GM21526 (cell line): Measurements from ENCODE around the gene ZNF536.
"Not testable (repeated sequence)": the region's sequence is repeated elsewhere in the genome, so short reads cannot be mapped to it uniquely, and the experiment has no call there.

Experiments
- ATAC-seq: cut with Tn5 transposase; IDR thresholded peaks from one replicate; pipeline ENCODE4 v1.9.1; 2021; ENCODE audit warnings: moderate library complexity; ENCODE audit not compliant: unreplicated experiment, low FRiP score

The ZNF536 gene

DNA sequence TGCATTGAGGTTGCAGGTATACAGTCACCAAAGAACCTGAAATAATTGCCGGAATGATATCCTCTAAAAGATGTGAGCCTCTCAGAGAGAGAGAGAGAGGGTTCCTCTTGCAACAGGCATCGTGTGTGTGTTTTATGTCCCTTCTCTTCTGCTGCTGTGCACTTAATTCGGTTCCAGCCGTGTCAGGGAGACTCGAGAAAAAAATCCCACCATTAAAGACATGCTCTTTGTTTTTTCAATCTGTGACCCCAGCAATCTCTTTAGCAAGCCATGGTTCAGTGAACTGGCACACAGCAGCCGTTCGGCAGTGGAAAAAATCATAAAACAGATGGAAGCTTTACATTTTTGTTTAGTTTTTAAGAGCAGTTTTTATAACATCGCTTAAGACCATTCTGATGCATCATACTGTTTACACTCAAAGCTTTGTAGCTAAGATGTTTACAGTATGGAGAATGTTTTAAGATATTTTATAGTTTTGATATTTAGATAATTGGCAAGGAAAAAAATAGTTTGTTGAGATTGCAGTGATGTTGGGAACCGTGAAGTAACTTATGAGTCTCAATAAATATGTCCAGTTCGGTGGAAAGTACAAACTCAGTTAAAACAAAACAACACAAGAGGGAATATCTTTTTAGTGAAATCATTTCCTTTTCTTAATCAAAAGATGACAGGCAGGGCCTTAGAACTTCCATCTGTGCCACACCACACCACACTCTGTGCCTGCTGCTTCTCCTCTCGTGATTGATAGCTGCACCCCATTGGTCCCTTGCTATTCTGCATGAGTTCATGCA is 31.2 kb upstream of the ZNF536 start:
- no peak for ATAC-seq

DNA sequence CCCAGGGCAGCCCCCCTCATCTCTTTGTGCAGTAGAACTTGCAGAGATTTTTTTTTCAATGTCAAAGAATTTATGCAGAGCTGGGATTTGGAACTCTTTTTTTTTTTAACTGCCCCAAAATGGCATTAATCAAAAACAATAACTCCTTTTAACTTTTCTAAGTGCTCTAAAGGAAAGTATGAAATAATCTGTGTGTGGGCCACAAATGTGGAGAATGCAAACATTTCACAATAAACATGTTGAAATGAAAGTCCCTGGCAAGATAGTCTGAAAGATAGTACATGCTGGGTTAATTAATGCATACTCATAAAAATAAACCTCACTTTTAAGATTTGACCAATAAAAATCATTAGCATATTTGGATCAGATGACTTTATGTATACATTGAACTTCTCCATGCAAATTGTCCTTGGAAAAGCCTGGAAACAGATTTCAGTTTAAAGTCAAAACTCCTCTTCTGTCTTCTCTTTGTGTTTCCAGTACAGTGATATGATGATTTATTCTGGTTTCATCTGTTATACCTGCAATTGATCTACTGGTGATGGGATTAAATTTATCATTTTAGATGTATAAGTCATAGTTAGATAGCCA is 30.5 kb upstream of the ZNF536 start:
- no peak for ATAC-seq

DNA sequence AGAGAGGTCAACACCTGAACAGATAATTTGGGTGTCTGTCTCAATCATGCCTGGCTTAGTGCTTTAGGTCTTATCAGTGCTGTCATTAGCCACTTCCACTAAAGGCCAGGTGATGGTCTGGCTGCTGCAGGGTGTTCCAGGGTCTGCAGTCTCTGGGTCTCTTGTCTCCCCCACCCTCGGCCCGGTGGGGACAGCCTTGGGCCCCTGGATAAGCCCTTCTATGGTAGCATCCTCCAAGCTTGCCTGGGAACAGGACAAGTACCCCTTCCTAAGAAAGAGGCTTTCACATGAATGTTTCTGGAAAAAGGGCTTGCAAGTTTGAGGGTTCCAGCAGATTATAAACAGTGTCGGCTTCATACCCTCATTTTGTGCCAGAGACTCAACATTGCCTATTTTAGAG is 29.3 kb upstream of the ZNF536 start:
- ATAC-seq = no peak

DNA sequence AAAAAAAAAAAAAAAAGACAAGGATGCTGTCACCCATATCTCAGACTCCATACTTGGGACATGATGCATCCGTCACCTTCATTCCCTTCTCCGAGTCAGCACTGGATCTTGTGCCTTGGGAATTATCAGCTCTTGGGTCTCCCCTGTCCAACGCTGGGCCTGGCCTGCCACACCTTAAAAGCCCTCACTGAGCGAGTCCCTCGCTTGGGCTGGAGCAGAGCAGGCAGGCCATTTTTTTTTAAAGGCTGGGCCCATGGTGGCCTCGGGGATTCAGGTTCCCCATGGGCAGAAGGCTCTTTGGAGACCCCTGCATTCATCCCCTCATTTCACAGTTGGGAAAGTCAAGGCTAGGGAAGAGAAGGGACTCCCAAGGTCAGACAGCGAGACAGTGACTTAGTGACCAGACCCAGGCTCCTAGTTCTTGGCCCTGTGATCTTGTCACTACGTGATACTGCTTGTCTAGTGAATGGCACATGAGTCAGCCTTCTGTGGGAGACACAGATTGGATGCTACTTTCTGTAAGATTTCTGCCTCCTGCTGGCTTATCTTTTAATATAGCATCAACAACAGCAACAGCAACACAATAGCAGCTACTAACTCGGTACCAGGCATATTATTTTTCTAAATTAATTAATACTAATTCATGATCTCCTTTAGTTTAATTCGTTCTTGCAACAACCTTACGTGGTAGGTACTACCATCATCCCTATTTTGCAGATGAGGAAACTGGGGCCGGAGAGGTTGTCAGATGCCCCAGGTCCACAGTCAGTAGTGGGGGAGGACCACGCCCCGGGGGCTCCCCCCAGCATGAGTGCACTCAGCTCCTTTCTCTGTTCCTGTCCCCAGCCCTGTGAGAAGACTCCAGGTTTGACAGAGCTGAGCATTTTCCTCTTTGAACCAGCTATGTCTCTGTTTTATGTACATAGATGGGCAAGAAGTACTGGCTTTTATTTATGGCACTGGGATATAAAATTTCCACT is 27.4 kb upstream of the ZNF536 start:
- no peak for ATAC-seq

DNA sequence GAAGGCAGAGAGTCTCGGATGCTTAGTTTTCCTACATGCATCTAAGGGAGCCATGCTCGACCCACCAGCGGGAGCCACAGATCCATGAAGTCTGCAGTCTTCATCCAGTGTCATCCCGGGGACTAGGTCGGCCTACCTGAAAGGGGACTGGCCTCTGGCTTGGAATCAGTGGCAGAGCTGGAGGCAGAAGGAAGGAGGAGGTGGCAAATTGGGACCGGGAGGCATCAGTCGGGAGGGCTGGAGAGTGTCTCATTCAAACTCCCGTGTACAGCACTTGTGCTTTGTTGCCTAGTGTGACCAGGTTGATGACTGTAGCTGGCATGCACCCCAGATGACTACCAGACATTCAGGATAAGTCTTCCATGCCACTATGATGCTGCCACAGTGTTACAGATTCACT is 26.5 kb upstream of the ZNF536 start:
- no peak for ATAC-seq

DNA sequence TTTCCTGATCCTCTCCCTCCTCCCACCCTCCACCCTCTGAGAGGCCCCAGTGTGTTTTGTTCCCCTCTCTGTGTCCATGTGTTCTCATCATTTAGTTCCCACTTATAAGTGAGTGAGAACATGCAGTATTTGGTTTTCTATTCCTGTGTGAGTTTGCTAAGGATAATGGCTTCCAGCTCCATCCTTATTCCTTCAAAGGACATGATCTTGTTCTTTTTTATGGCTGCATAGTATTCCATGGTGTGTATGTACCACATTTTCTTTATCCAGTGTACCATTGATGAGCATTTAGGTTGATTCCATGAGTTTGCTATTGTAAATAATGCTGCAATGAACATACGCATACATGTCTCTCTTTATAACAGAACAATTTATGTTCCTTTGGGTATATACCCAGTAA is 25.7 kb upstream of the ZNF536 start:
- not testable (repeated sequence) for ATAC-seq

DNA sequence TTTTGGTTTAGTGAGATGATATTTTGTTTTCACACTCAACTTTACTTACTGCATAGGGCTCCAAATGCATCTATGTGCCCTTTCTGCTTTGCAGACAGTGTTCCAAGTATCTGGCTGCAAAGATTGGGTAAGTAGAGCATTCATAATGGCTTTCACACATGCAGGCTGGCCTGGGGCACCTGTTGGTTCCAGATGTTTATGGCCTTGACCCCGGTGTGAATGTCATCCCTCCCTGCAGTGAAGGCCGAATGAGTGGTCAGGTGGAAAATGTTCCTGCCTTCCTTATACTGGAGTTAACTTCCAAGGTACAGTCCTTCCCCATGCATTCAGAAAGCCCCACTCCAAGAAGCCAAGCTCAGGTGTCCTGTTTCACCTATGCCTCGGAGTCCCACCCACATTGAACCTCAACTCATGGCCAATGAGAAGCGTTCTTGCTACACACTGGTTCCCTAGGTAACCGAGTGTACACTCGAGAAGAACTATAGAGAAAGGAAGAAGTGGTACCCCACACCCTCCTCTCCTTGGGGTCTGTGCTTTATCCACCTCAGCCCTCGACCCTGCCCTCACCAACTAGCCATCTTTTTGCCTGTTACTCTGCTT is 23.0 kb upstream of the ZNF536 start:
- no peak for ATAC-seq

DNA sequence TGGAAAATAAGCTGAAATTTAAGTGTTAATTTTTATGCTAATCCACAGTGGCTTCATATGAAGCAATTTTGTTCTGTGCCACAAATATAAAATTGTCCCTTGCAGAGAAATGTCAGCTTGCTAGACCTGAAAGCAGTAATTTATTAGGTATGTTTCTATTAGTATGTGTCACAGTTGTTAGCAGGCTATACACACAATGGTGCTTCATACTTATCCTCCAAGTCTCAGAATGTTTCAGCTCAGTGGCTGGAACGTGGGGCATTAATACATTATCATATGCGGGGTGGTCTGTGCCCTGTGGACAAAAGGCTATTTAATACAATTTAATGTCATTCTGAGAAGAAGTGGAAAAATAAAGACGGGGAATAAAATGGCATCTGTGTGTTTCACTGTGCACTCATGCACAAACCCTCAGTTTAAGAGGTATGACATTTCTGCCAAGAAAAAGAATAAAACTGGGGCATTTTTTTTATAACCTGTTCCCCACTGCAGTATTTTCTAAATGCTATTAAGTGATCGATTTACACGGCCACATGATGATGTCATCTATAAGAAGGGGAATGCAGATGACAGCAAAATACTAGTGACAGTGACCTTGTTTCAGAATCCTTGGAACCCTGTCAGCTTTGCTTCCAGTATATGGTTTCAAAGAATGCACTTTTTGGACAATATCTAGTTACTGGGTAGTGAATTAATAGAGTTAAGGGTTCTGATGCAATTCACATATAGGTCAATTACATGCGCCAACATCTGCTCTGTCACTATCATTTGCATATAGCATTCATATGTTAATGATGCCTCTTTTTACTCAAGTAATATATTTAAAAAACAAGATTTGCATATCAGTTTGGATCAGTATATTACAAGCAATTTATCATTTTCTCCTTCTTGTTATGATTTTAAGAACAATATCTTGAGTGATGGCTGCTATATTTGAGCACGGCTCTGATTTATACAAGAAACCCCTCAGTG is 21.2 kb upstream of the ZNF536 start:
- no peak for ATAC-seq

DNA sequence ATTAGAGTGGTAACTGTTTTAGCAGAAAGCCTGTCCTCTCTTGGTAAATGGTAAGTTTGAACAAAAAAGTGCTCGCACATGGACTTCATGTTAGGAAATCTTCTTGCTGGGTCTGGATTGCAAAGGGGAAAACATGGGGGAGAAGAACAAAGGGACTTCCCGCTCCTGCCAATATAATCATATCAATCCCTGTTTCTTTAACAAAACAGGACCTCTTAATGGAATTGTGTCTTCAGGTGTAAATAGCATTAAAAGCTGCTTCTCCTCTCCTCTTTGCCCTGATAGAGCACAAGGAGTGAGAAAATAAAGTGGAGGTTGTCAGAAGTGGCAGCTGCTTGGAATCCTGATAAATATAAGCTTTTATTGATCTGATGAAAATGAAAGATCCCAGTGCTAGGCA is 20.4 kb upstream of the ZNF536 start:
- ATAC-seq = no peak

DNA sequence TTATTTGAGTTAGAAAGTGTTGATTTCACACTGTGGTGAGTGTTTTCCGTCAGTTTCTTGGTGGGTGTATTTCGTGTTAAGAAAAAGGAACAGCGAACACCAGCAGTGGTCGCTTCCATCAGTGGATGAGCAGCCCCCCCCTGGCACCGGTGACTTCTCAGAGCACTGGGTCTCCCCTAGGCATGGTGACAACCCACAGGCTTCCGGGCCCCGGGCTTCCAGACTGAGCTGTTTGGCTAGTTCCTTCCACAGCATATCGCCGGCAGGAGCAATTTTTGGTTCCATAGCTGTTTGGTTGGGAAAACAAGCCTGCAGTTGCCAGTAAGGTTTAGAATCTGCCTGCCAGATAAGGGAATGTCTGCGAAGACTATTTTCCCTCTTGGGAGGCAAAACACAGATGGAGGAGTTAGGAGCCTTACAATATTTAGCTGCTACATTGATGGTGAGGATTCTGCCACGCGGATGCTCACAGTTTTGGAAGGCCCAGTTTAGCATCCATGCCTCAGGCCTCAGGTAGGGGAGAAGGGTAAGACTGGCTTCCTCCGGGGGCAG is 18.7 kb upstream of the ZNF536 start:
- ATAC-seq = no peak

DNA sequence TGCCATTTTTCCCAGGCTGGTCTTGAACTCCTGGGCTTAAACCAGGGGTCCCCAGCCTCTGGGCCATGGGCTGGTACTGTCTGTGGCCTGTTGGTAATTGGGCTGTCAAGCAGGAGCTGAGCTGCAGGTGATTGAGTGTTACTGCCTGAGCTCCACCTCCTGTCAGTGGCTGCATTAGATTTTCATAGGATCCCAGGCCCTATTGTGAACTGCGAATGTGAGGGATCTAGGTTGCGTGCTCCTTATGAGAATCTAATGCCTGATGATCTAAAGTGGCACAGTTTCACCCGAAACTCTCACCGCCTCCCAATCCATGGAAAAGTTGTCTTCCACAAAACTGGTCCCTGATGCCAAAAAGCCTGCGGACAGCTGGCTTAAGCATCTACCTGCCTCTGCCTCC is 16.6 kb upstream of the ZNF536 start:
- no peak for ATAC-seq

DNA sequence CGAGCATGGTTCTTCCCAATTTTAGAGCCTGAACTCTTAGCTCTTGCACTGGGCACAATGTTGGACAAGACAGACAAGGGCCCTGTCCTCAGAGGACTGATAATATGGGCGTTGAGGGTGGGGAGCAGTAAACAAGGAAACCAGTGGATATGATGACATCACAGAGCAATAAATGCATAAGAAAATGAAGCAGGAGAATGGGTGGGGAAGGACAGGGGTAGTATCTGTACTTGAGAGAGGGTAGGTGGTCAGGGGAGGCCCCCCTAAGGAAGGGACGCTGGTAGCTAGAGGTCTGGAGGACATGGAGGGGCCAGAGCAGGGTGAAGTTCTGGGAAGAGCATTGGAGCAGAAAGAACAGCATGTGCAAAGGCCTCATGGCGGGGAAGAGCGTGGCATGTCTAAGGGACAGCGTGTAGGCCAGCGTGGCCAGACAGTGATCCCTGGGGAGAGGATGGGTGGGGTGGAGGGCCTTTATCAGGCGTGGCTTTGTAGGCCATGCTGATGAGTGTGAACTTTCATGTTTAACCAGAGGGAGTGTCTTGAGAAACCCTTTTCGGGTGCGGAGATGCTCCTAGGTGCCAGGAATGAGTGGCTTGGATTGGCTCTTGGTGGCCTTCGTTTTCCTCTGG is 15.1 kb upstream of the ZNF536 start:
- no peak for ATAC-seq

DNA sequence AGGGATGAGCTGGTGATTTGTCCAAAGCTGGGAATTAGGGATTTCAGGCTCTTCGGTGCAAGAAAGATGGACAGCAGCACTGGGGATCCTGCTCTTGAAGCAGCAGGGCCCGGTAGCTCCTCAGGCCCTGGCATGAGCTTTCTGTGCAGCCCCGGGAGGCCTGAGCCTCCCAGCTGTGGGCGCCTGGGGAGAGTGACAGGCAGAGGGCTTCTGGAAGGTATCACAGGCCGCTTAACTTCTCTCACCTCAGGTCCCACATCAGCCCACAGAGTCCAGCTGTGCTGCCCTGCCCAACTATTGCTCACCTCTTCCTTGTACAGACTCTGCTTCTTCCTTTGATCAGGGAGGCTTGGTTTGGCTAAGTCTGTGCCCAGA is 14.6 kb upstream of the ZNF536 start:
- no peak for ATAC-seq

DNA sequence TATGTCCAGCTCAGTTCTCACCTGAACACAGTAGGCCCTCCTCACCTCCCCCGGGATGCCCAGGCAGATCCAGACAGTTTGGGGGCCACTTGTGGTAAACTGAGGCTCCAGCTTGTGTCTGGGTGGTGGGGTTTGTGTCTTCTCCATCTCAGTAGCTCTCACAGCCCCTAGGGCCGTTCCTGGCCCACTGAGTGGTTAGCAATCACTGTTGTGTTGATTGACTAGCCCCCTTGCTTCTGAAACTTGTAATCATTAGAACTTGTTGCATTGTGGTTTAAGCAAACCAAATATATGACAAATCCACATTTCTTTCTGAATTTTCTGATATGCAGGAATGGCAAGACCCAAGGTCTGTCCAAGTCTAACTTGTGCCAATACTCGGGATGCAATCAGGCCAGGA is 13.9 kb upstream of the ZNF536 start:
- no peak for ATAC-seq

DNA sequence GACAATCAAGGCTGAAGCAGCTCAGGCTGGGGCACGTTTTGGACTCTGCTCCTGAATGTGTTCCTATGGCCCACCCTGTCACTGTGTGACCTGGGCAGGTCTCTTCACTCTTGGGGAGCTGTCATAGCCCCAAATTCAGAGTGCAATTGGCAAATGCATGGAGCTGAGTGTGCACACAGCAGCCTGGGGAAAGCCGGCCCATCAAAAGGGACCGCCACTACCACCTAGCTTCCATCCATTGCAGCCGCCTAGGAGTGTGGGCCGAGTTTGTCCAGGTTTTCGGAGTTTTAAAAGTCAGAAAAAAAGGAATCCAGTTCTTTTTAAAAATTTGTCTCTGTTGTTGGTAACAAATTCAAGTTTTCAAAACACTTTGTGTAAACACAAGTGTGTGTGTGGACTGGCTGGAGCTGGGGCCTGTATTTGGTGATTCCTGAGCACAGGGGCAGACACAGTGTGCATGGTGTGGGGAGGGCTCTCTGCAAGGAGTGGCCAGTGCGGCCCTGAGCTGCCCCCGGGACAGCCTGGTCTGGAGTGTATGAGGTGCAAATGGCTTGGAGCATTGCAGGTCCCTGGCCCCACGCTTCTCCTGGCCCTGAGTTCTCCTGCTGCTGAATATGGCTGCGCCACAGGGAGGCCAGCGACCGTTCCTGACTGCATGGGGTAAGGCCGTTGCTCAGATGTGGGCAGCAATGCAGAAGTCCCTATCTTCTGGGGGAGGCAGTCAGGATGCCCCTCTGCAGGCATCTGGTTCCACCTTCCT is 13.2 kb upstream of the ZNF536 start:
- no peak for ATAC-seq

DNA sequence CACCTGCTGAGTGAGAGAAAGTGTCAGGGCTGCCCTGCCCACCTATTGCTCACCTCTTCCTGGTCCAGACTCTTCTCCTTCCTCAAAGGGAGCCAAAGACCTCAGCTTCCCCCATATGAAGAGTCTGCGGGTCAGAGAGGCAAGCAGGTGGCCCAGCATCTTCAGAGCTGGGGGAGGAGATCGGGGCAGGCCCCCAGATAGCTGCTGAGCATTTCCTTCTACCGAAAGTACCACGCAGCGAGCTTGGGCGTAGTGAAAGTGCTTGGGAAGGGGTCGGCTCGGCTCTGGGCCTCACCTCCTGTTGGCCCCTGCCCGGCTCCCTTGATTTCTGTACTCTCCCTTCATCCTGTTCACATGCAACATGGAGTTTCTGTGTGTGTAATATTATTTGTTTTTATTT is 12.2 kb upstream of the ZNF536 start:
- no peak for ATAC-seq

DNA sequence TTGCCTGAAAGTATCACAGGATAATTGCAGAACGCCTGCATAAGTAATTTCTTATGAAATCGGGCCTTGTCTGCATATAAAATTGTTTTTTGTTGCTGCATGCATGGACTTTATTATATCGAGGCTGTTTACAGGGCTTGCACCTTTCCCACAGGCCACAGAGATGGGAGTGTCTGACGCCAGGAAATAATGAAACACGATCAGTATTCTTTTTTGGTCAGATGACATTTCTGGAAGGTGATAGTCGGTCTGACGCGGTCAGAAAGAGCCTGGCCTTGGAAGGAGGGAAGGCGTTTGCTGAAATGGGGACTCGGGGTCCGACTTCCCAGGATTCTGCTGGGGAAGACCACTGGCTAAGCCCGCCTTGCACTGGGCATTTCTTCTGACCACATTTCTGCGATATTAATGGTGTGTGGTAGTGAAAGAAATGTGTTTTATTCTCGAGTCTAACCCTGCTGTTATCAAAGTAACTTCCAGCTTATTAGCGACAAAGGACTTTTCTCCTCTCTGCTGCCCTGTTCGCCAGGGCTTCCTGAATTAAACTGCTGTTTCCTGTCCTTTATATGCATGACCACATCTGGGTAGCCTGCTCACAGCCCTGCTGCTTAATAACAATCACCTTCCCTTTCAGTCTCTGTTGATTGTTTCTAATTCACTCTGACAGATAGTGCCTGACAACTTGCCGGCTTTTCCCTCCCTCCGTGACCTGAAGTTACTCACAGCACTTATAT is 11.6 kb upstream of the ZNF536 start:
- no peak for ATAC-seq

DNA sequence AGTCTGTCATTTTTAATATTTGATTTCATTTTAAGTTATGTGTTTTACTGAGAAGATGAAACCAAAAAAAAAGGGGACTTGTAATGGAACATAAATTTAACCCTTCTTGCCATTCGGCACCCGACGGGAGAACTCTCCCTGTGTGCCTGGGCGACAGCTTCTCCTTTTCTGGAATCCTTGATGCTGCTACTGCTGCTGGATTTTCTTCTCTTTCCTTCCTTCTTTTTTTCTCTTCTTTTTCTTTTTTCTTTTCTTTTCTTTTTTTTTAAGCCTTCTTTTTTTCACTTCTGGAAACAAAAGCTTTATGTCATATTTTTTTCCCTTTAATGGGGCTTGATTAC is 11.1 kb upstream of the ZNF536 start:
- ATAC-seq = no peak
